Activated naive CD4-positive, alpha-beta T cell treated with anti-CD3 and anti-CD28 coated beads, Interleukin-2, amount 10 ng/mL, durations not matched to agents 7 days and 5 days (primary cell): ENCODE results near the gene UBE2V1.

Experiments used
- CTCF ChIA-PET: fragments of 350-600 bp; sonication (Branson Sonifier 250); formaldehyde crosslinking; loops from one replicate; lab custom pipeline; 2021; ENCODE audit warnings: antibody characterized with exemption; lab: Charles Lee
- DNase-seq: peaks from one replicate; pipeline ENCODE4 v3.0.0-alpha.2; 2020
- H3K27ac Mint-ChIP-seq: one replicate; pipeline ENCODE4 v1.8.0; 2021; ENCODE audit warnings: mild to moderate bottlenecking, moderate library complexity, mixed read lengths
- H3K27me3 Mint-ChIP-seq: one replicate; pipeline ENCODE4 v1.8.0; 2021; ENCODE audit warnings: mild to moderate bottlenecking, mixed read lengths
- H3K36me3 Mint-ChIP-seq: one replicate; pipeline ENCODE4 v1.8.0; 2021; ENCODE audit warnings: mixed read lengths
- H3K4me1 Mint-ChIP-seq: one replicate; pipeline ENCODE4 v1.8.0; 2021; ENCODE audit warnings: mixed read lengths
- H3K4me3 Mint-ChIP-seq: one replicate; pipeline ENCODE4 v1.8.0; 2021; ENCODE audit warnings: mild to moderate bottlenecking, moderate library complexity, mixed read lengths
- H3K9me3 Mint-ChIP-seq: one replicate; pipeline ENCODE4 v1.8.0; 2021; ENCODE audit warnings: mixed read lengths

The UBE2V1 gene

DNA sequence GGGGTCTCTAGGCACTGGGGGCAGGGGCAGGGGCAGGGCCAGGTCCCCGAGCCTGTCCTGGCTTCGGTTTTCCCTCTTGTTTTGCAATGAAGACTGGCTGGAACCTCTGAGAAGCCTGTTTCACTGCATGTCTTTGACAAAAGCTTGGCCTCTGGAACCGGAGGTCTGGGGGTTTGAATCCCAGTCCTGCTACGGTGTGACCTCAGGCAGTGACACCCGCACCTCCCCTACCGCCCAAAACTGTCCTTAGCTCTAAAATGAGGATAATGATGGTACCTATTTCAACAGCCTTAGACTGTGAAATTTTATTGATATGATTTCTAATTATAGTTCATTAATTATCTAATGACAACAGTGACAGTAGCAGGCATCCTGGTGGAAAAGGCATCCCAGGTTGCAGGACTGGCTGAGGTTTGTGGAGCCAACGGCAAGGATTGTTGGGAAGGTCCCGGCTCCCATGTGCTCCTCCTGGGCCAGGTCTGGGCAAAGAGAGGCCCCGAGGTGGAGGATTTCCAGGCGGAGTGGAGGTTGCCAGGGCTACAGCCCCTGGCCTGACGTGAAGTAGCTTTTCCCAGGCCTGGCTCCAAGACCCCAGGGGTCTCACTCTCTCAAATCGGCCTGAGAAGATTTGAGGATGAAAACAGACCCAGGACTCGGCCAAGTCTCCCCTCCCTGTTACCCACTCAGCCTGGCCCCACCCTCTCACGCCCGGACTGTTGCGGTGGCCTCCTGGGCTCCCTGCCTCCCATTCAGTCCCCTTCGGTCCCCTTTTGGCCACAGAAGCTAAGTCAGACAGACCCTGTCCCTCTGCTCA, 72.3 kb downstream of the UBE2V1 start:
- CTCF ChIA-PET: interaction anchor here (1.3 kb wide), 1 partner anchor 61 kb away, joined by 5 read pairs; no protein-coding TSS in a partner anchor
- Mint-ChIP-seq H3K27ac (no peak overlapping the region), H3K4me1 (no peaks in the 10 kb centered on the region), H3K27me3 (peaks cover 41% of the 10 kb centered on the region), H3K9me3 (no peaks in the 10 kb centered on the region), H3K36me3 (no peaks in the 10 kb centered on the region), H3K4me3 (no peak overlapping the region)
- DNase-seq: no peak

DNA sequence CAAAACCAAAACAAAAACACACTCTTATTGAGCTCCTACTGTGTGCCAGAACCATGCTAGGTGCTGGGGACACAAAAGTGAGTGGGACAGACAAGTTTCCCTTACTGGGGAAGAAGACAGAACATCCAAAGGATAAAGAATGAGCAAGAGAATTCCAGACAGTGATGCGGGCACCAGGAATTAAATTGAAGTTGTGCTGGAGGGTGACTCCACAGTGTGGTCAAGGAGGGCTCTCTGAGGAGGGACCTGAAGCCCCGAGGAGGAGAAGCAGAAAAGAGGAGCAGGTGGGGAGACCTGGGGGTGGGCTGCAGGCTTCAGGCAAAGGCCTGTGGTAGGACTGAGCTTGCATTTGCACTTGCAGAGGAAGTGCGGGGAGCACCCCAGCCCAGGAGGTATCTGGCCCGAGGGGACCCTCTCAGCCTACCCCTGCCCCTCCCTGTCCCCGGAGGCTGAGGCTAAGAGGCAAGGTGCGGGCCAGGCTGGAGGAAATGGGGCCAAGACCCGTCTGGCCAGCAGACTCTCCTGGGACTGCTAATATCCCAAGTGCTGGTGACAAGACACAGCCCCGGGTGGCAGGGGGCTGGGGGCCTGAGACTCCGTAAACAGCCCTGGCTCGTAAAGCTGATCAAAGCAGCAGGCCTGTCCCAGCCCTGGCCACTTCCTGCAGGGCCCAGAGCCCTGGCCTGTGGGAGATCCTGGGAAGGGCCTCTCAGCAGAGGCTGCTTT, 73.1 kb downstream of the UBE2V1 start:
- H3K4me1 Mint-ChIP-seq: no peaks in the 10 kb centered on the region
- no peak for DNase-seq
- no peaks in the 10 kb centered on the region for H3K9me3 Mint-ChIP-seq
- H3K36me3 Mint-ChIP-seq: no peaks in the 10 kb centered on the region
- H3K27me3 Mint-ChIP-seq: peaks cover 37% of the 10 kb centered on the region
- no peak overlapping the region for H3K4me3 Mint-ChIP-seq
- H3K27ac Mint-ChIP-seq: no peak overlapping the region
- CTCF ChIA-PET: no interaction called here

DNA sequence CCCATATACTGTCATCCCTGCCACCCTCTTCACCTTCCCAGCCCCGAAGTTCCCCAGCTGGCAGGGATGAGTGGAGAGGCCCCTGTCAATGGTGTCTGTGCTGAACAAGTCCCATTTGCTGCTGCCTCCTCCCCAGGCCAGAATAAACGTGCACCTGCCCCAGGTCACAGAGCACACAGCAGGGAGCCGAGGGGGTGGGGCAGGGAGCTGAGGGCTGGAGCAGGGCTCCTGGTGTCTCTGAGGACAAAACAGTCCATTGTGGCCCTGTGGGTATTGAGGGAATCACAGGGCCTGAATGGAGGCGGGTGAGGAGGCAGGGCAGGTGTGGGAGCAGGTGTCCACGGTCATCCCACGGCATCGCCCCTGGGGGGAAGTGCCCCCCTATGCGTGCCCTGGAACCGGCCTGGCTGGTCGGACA, 74.4 kb downstream of the UBE2V1 start:
- H3K27me3 Mint-ChIP-seq: peaks cover 27% of the 10 kb centered on the region
- no peak overlapping the region for H3K4me3 Mint-ChIP-seq
- no peaks in the 10 kb centered on the region for H3K36me3 Mint-ChIP-seq
- DNase-seq: no peak
- H3K4me1 Mint-ChIP-seq: no peaks in the 10 kb centered on the region
- H3K9me3 Mint-ChIP-seq: no peaks in the 10 kb centered on the region
- CTCF ChIA-PET: no interaction called here
- no peak overlapping the region for H3K27ac Mint-ChIP-seq

DNA sequence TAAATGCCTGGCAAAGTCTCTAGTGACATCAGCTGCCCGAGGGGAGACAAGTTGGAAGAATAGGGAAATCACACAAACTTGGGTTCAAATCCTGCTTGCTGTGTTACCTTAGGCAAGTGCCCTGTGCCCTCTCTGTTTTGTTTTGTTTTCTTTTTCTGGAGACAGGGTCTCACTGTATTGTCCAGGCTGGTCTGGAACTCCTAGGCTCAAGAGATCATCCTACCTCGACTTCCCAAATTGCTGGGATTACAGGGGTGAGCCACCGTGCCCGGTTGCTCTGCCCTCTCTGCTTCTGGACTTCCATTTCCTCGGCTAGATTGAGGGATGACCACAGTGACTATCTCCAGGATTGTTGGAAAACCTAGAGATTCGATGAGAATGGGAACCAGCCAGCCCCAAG, 74.8 kb downstream of the UBE2V1 start:
- no peak overlapping the region for H3K4me3 Mint-ChIP-seq
- no peak for DNase-seq
- H3K27me3 Mint-ChIP-seq: peaks cover 27% of the 10 kb centered on the region
- H3K27ac Mint-ChIP-seq: no peak overlapping the region
- CTCF ChIA-PET: no interaction called here
- no peaks in the 10 kb centered on the region for H3K36me3 Mint-ChIP-seq
- H3K9me3 Mint-ChIP-seq: no peaks in the 10 kb centered on the region
- no peaks in the 10 kb centered on the region for H3K4me1 Mint-ChIP-seq

- Mint-ChIP-seq H3K4me3 (no peak overlapping the region), H3K27ac (no peak overlapping the region), H3K4me1 (no peaks in the 10 kb centered on the region), H3K27me3 (peaks cover 23% of the 10 kb centered on the region), H3K9me3 (no peaks in the 10 kb centered on the region), H3K36me3 (no peaks in the 10 kb centered on the region)
- CTCF ChIA-PET: interaction anchor here (0.8 kb wide), 1 partner anchor 9 kb away, joined by 3 read pairs; no protein-coding TSS in a partner anchor
- DNase-seq: no peak
Observed at GRCh38 chr20:50037575-50037974, 75.4 kb downstream of the UBE2V1 start.

- no peak overlapping the region for H3K4me3 Mint-ChIP-seq
- peaks cover 19% of the 10 kb centered on the region for H3K27me3 Mint-ChIP-seq
- H3K4me1 Mint-ChIP-seq: no peaks in the 10 kb centered on the region
- DNase-seq: no peak
- CTCF ChIA-PET: interaction anchor here (0.8 to 1.2 kb wide), 3 partner anchors 9 to 58 kb away, joined by 3 to 4 read pairs (median 3); no protein-coding TSS in a partner anchor
- no peaks in the 10 kb centered on the region for H3K36me3 Mint-ChIP-seq
- H3K27ac Mint-ChIP-seq: no peak overlapping the region
- no peaks in the 10 kb centered on the region for H3K9me3 Mint-ChIP-seq
Observed at GRCh38 chr20:50037123-50037522, 75.8 kb downstream of the UBE2V1 start.

DNA sequence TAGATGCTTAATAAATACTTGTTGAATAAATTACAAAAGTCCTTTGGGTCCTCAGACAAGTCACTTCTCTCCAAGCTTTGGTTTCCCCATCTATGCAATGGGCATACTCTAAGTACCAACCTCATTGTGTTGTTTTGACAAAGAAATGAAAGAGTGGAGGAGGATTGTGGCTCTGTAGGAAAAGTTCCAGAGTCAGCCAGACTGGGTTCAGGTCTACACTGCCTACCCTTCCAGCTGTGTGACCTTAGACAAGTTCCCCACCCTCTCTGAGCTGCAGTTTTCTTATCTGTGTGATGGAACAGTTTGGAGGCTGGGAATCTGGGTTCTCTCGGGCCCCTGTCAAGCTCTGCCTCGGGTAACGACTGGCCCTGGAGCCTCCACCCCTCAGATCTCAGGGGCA, 76.2 kb downstream of the UBE2V1 start:
- Mint-ChIP-seq H3K27ac (no peak overlapping the region), H3K36me3 (no peaks in the 10 kb centered on the region), H3K9me3 (no peaks in the 10 kb centered on the region), H3K4me1 (no peaks in the 10 kb centered on the region), H3K4me3 (no peak overlapping the region), H3K27me3 (peaks cover 18% of the 10 kb centered on the region)
- CTCF ChIA-PET: interaction anchor here (0.8 to 1.2 kb wide), 3 partner anchors 10 to 57 kb away, joined by 3 to 4 read pairs (median 3); no protein-coding TSS in a partner anchor
- DNase-seq: no peak

GRCh38 chr20:50034567-50035180, 78.3 kb downstream of the UBE2V1 start:
- peaks cover 16% of the 10 kb centered on the region for H3K27me3 Mint-ChIP-seq
- CTCF ChIA-PET: no interaction called here
- no peak overlapping the region for H3K27ac Mint-ChIP-seq
- H3K9me3 Mint-ChIP-seq: no peaks in the 10 kb centered on the region
- DNase-seq: no peak
- no peaks in the 10 kb centered on the region for H3K4me1 Mint-ChIP-seq
- no peaks in the 10 kb centered on the region for H3K36me3 Mint-ChIP-seq
- H3K4me3 Mint-ChIP-seq: no peak overlapping the region

DNA sequence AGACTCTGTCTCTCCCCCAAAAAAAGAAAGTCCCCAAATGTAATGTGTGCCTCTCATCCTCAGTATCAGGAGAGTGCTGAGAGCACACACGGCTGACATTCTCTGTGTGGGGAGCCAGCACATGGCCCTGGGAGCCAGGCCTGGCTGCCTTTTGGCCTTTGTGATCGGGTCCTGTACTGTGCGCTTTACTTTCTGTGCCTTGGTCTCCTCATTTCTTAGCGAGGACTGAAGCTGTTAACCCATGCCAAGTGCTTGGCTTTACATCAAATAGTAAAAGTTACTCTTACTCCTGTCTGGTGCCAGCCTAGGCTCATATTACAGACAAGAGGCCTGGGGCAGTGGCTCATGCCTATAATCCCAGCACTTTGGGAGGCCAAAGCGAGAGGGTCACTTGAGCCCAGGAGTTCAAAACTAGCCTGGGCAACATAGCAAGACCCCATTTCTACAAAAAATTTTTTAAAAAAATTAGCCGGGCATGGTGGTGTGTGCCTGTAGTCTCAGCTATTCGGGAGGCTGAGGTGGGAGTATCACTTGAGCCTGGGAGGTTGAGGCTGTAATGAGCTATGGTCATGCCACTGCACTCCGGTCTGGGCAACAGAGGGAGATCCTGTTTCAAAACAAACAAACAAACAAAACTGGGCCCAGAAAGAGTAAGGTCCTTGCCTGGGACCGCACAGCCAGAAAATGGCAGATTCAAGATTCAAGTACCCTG, 79.8 kb downstream of the UBE2V1 start:
- no peak overlapping the region for H3K4me3 Mint-ChIP-seq
- no peaks in the 10 kb centered on the region for H3K4me1 Mint-ChIP-seq
- H3K9me3 Mint-ChIP-seq: no peaks in the 10 kb centered on the region
- CTCF ChIA-PET: no interaction called here
- H3K36me3 Mint-ChIP-seq: no peaks in the 10 kb centered on the region
- peaks cover 14% of the 10 kb centered on the region for H3K27me3 Mint-ChIP-seq
- no peak for DNase-seq
- no peak overlapping the region for H3K27ac Mint-ChIP-seq
